Spinal cord (tissue), 10 donors: ENCODE measurements around the gene TMEM108. TPM values are rescaled to one million over a fixed set of nuclear protein-coding genes. Genes with fewer than 3 reads are reported as not detected.

Experiments
- DNase-seq, 6 donors: peaks; one replicate each; pipeline versions ENCODE4 v3.0.0 to v3.0.0-alpha.2; 2013 to 2015; ENCODE audit warnings: low spot score in 6 of 6, low read depth in 4 of 6
- H3K27ac ChIP-seq: one replicate; pipeline ENCODE4 v1.5.1; 2013; ENCODE audit warnings: low read depth, low read length, control low read depth
- H3K27me3 ChIP-seq: one replicate; pipeline ENCODE4 v1.6.1; 2013; ENCODE audit warnings: low read length; ENCODE audit not compliant: control insufficient read depth, insufficient read depth
- H3K36me3 ChIP-seq: one replicate; pipeline ENCODE4 v1.6.1; 2013; ENCODE audit warnings: low read length; ENCODE audit not compliant: control insufficient read depth, insufficient read depth
- H3K4me1 ChIP-seq: one replicate; pipeline ENCODE4 v1.6.1; 2013; ENCODE audit warnings: low read length; ENCODE audit not compliant: control insufficient read depth, insufficient read depth
- H3K4me3 ChIP-seq: one replicate; pipeline ENCODE4 v1.5.1; 2013; ENCODE audit warnings: low read depth, low read length, control low read depth
- H3K9me3 ChIP-seq: one replicate; pipeline ENCODE4 v1.6.1; 2013; ENCODE audit warnings: low read length; ENCODE audit not compliant: control insufficient read depth, insufficient read depth
- WGBS: methylation state at CpG from one replicate; pipeline ENCODE4 v1.1.5; 2013; ENCODE audit warnings: missing lambda C conversion rate; ENCODE audit not compliant: insufficient coverage; 5-methylcytosine and 5-hydroxymethylcytosine counted together
- polyA plus RNA-seq, 2 donors: library from polyadenylated mRNA; unstranded; fragments of 120-200 nt; gene quantifications; one replicate each; pipeline ENCODE4 v1.2.1, GENCODE V29; 2013; ENCODE audit not compliant: insufficient read length in 2 of 2
- total RNA-seq, 2 donors: library from RNA; depleted of rRNA in 1 of 2; stranded (reverse); fragments of 120-200 nt in 1 of 2; fragments of >200 nt in 1 of 2; gene quantifications; one replicate each; pipeline versions ENCODE4 v1.2.3 to v1.2.4, GENCODE V29; 2013 to 2014
- donor health status: healthy.

The TMEM108 gene
- total and polyA plus RNA-seq, 4 donors = 6.6 to 75.5 (median 30.5) TPM

DNA sequence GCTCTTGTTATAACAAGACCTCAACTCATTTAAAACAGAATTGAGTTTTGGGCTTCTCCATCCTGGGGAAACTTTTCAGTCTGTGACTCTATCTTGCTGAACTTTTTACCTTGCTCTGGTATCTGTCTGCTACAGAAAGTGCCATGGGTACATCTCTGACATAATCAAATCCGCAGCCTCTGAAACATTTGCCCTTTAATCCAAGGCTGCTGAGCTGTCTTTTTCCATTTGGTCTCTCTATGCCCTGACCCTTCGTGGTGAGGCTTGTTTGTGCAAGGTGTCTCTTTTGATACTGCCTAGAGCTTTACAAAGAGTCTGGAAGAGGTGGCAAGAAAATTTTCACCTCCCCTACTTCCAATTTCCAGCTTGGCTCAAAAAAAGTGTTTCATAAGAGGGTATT lies 11.3 kb downstream of the TMEM108 start:
- Histone ChIP-seq H3K27me3 (no peaks in the 10 kb centered on the region), H3K27ac (no peak overlapping the region), H3K9me3 (no peaks in the 10 kb centered on the region), H3K4me3 (no peak overlapping the region), H3K36me3 (no peaks in the 10 kb centered on the region), H3K4me1 (peaks cover under 1% of the 10 kb centered on the region)
- no peak for DNase-seq
- 100% methylated on average over 1 of the region's 2 CpGs for WGBS

DNA sequence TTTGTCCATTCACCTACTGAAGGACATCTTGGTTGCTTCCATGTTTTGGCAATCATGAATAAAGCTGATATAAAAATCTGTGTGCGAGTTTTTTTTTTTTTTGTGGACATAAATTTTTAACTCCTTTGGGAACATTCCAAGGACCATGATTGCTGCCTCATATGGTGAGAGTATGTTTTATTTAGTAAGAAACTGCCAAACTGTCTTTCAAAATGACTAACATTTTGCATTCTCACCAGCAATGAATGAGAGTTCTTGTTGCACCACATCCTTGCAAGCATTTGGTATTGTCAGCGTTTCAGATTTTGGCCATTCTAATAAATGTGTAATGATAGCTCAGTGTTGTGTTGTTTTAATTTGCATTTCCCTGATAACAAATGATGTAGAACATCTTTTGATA lies 12.7 kb downstream of the TMEM108 start:
- H3K36me3 ChIP-seq = no peaks in the 10 kb centered on the region
- H3K9me3 ChIP-seq = no peaks in the 10 kb centered on the region
- peaks cover 6% of the 10 kb centered on the region for H3K4me1 ChIP-seq
- H3K4me3 ChIP-seq = no peak overlapping the region
- H3K27ac ChIP-seq = no peak overlapping the region
- H3K27me3 ChIP-seq = no peaks in the 10 kb centered on the region
- DNase-seq = peak in 1 of 6 donors; percentile 79
- WGBS = no CpG with 5 or more reads among the region's 2 CpGs

DNA sequence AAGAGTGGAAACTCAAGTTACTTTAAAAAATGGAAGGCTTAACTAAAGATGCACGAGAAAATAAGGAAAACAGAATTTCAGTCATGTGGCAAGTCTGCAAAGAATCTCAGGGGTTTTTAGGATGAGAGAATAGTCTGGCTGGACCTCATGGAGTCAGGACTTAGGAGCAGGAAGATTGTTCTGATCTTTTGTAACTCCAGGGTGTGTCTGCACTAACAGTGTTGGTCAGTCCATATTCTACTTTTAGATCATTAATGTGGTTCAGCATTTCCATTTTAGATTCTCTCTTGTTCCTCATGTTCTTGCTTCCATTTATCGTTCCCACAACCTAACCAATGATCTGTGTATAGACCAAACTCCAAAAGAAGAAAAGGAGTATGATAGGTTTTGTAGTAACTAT lies 15.3 kb downstream of the TMEM108 start:
- DNase-seq = no peak
- no peaks in the 10 kb centered on the region for H3K27me3 ChIP-seq
- H3K4me3 ChIP-seq = no peak overlapping the region
- peaks cover 2% of the 10 kb centered on the region for H3K36me3 ChIP-seq
- no peak overlapping the region for H3K27ac ChIP-seq
- no peaks in the 10 kb centered on the region for H3K9me3 ChIP-seq
- peaks cover 8% of the 10 kb centered on the region for H3K4me1 ChIP-seq
- WGBS = 44% methylated on average over 1 of the region's 2 CpGs

DNA sequence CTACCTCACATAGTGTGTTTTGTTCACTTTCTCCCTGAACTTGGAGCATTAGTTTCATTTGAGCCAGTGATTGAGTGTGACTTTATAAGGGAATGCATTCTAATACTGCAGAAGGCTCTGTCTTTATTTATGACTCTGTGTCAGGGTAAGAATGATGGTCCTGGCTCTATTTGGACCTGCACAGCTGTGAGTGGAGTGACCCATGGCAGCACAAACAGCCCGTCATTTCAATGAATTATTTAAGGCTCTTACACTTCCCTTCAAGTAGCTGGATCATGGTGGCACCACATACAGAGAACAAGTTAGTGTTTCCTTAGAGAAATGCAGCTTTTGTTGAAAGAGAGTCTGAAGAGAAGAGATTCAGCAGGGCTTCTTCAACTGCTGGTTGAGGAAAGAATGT lies 16.4 kb downstream of the TMEM108 start:
- no CpG with 5 or more reads among the region's 1 CpG for WGBS
- H3K4me1 ChIP-seq = peaks cover 8% of the 10 kb centered on the region
- H3K4me3 ChIP-seq = no peak overlapping the region
- H3K36me3 ChIP-seq = peaks cover 2% of the 10 kb centered on the region
- DNase-seq = peak in 2 of 6 donors; percentile 71 to 72
- H3K9me3 ChIP-seq = no peaks in the 10 kb centered on the region
- H3K27me3 ChIP-seq = no peaks in the 10 kb centered on the region
- peak overlapping the region; percentile 49 for H3K27ac ChIP-seq

DNA sequence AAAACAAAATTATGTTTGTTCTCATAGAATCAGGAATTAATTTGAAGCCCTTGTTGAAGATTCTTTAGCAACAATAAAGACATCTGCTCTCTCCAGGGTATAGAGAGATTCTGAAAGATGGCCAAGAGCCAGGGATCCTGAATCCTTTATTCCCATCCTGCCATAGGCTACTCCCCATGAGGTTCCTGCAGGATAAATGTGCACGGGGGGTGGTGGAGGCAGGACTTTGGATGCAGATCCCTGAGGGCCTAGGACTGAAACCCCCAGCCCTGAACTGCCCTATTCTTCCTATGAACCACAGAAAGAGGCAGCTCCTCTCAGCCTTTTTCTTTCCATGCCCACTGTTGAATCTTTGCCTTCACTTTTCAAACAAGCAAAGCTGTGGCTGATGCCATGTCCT lies 17.1 kb downstream of the TMEM108 start:
- Histone ChIP-seq H3K27ac (peak overlapping the region; percentile 37), H3K27me3 (no peaks in the 10 kb centered on the region), H3K4me1 (peaks cover 8% of the 10 kb centered on the region), H3K9me3 (no peaks in the 10 kb centered on the region), H3K4me3 (no peak overlapping the region), H3K36me3 (peaks cover 2% of the 10 kb centered on the region)
- WGBS = 40% methylated on average over 1 of the region's 1 CpG
- peak in 2 of 6 donors; percentile 35 to 38 for DNase-seq

DNA sequence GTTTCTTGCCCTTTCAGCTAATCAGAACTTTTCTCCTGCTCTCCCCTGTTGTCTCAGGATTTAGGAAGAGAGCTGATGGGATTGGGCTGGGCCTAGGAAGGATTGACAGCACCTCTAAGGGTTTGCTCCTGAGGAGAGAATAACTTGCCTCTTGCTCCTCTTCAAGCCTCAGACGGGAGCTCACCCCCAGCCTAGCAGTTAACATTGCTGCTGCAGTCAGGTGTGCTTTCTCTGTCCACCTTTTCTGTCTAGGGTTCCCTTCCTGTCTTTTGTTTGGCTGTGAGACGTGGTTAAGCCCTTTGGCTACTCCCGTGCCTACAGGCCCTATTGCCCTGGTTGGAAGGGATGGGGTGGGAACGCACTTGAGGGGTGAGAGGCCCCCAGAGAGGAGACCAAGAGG lies 20.1 kb downstream of the TMEM108 start:
- H3K9me3 ChIP-seq = no peaks in the 10 kb centered on the region
- H3K27me3 ChIP-seq = no peaks in the 10 kb centered on the region
- H3K4me1 ChIP-seq = peaks cover 8% of the 10 kb centered on the region
- DNase-seq = no peak
- peaks cover 2% of the 10 kb centered on the region for H3K36me3 ChIP-seq
- no peak overlapping the region for H3K27ac ChIP-seq
- no peak overlapping the region for H3K4me3 ChIP-seq
- 95% methylated on average over 2 of the region's 4 CpGs for WGBS

DNA sequence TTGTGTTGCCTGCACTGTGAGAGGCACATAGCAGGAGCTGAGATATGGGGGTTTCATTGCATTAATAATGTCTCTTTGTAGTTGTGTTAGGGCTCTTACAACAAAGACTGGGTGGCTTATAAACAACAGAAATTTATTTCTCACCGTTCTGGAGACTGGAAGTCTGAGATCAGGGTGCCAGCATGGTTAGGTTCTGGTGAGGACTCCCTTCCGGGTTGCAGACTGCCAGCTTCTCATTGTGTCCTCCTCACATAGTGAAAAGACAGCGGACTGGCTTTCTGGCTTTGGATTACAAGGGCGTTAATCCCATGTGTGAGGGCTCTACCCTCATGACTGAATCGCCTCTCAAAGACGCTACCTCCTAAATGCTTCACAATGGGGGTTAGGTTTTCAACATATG lies 20.6 kb downstream of the TMEM108 start:
- WGBS = no CpG with 5 or more reads among the region's 6 CpGs
- Histone ChIP-seq H3K27ac (no peak overlapping the region), H3K9me3 (no peaks in the 10 kb centered on the region)

DNA sequence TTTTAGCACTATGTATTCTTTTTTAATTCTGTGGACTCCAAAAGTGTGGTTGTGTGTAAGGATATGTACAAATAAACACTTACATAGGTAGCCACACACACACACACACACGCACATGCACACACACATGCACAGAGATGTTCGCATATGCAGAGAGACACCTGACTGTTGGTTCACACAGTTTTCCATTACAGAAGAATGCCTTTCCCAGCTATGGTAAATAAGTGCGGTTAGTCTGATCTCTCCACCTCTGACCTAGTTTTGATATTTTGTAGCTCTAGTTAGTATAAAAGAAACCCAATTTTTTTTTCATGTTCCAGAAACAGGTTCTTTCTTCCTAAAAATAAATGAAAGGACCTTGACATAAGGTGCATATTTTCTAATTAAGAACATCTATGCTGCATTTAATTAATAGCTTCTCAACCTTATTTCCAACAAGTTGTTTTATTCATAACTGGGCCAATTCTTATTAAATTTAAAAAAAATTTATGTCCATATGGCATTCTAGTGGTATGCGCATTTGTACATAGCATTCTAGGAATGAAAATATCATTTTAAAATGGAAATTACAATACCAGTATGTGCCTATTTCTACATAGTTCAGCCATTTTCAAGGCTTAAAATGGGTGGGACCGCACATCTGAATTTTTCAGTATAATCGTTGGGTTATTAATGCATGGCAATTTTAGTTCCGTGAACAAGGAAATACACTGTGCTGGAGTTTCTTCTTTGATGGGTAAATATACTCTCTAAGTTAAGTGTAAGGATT lies 27.2 kb downstream of the TMEM108 start:
- WGBS = no CpG with 5 or more reads among the region's 7 CpGs
- Histone ChIP-seq H3K9me3 (no peaks in the 10 kb centered on the region), H3K27me3 (no peaks in the 10 kb centered on the region), H3K27ac (no peak overlapping the region), H3K4me3 (no peak overlapping the region), H3K36me3 (no peaks in the 10 kb centered on the region), H3K4me1 (no peaks in the 10 kb centered on the region)
- no peak for DNase-seq

More for the DNA sequence above, 20.6 kb downstream of the TMEM108 start:
- DNase-seq = no peak
- H3K4me1 ChIP-seq = peaks cover 8% of the 10 kb centered on the region
- no peak overlapping the region for H3K4me3 ChIP-seq
- no peaks in the 10 kb centered on the region for H3K27me3 ChIP-seq
- H3K36me3 ChIP-seq = peaks cover 2% of the 10 kb centered on the region

DNA sequence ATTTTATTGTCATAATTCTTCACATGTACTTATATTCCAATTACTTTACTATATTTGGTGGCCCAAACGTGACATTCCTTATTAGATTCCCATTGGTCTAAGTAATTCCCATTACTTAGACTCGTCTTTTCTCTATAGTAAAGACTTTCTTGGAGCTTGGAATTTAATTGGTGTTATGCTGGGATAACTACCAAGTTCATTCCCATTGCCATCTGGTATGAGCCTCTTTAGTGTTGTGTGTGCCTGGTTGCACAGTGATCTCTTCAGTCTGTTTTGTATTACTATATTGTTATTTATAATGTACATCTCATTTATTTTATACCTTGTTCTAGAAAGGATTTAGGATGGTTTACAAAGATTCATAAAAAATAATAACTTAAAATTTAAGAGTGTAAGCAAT lies 27.8 kb downstream of the TMEM108 start:
- Histone ChIP-seq H3K36me3 (no peaks in the 10 kb centered on the region), H3K4me3 (no peak overlapping the region), H3K9me3 (no peaks in the 10 kb centered on the region), H3K27me3 (no peaks in the 10 kb centered on the region), H3K27ac (no peak overlapping the region), H3K4me1 (no peaks in the 10 kb centered on the region)
- no CpG with 5 or more reads among the region's 2 CpGs for WGBS
- peak in 2 of 6 donors; percentile 50 to 55 for DNase-seq

DNA sequence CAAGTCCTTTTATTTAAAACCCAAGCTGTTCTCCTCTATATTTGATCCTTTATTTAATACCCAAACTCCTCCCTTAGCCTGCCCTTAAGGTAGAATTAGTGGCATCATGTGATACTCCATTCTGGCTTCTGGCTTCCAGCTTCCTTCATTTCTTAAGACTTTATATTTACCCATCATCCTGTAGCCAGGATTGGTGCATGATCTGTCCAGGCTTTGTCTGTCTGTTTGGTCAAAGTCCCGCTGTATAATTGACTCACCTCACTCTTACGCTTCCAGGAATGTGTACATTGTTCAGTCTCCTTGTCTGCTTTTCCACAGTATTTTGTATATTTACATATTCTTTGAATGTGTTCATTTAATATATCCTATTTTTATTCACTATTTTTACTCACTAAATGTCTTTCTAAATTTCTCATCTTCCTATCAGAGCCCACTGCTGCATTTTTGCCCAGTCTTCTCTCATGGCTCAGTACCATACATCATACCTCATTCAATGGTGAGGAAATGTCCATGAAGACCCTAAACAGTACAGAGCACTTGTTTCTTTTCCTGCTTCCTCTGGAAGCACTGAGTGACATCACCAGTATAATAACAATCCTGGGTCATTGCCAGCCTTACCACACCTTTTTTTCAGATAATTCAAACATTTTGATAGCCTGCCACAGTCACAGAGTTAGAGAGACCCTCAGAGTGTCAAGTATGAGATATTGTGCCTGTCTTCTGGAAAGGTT lies 31.5 kb downstream of the TMEM108 start:
- no peaks in the 10 kb centered on the region for H3K9me3 ChIP-seq
- DNase-seq = no peak
- no peak overlapping the region for H3K4me3 ChIP-seq
- H3K27ac ChIP-seq = no peak overlapping the region
- no peaks in the 10 kb centered on the region for H3K27me3 ChIP-seq
- H3K4me1 ChIP-seq = no peaks in the 10 kb centered on the region
- H3K36me3 ChIP-seq = no peaks in the 10 kb centered on the region
- WGBS = 100% methylated on average over 1 of the region's 2 CpGs
